GM18505 (cell line): ENCODE data around the gene RAB27A.
"Not testable (repeated sequence)": the region's sequence is repeated elsewhere in the genome, so short reads cannot be mapped to it uniquely, and the experiment has no call there.

Experiments
- ATAC-seq: cut with Tn5 transposase; IDR thresholded peaks from one replicate; pipeline ENCODE4 v1.9.1; 2021; ENCODE audit not compliant: unreplicated experiment
- POLR2A ChIP-seq: IDR thresholded peaks from 4 replicates; pipeline ENCODE4 v1.6.1; 2011; ENCODE audit warnings: borderline replicate concordance; ENCODE audit not compliant: insufficient read depth, insufficient read length; ENCODE audit errors: extremely low read depth

RAB27A gene

GRCh38 chr15:55289011-55289745, 435 bp downstream of the RAB27A start:
- ATAC-seq, result peak; percentile 44

GRCh38 chr15:55288006-55288717, 1.5 kb downstream of the RAB27A start:
- no peak for TF ChIP-seq POLR2A
- no peak for ATAC-seq

More at GRCh38 chr15:55289011-55289745, 435 bp downstream of the RAB27A start:
- TF ChIP-seq POLR2A, result no peak

GRCh38 chr15:55286442-55287189, 3.0 kb downstream of the RAB27A start:
- ATAC-seq, result not testable (repeated sequence)

- TF ChIP-seq POLR2A, result no peak
- no peak for ATAC-seq
These were observed 5.2 kb downstream of the RAB27A start for GRCh38 chr15:55284426-55284825.

GRCh38 chr15:55283379-55284147, 6.0 kb downstream of the RAB27A start:
- TF ChIP-seq POLR2A, result no peak
- ATAC-seq, result no peak

- ATAC-seq, result no peak
- no peak for TF ChIP-seq POLR2A
These were observed 7.3 kb downstream of the RAB27A start for GRCh38 chr15:55282284-55282833.

DNA sequence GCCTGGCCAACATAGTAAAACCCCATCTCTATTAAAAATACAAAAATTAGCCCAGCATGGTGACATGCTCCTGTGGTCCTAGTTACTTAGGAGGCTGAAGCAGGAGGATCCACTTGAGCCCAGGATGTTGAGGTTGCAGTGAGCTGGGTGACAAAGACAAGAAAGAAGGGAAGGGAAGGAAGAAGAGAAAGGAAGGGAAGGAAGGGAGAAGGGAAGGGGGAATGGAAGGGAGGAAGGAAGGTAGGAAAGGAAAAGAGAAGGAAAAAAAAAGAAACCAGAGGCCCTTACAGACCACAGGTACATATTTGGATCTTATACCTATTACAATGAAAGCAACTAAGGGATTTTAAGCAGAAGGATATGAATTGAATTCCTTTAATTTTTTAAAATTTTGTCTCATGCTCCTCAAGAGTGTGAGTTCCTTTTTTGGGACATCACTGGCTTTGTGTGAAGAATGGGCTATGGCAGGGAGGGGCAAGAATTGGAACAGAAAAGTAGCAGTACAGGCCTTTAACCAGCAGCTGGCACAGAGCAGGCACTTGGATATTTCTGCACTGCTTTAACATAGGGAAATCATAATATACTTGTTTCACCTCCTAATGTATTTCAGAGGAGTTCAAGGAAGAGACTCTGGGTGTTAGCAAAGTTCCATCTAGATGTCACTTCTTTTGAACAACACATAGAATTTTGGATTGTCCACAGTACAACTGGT, 7.9 kb downstream of the RAB27A start:
- TF ChIP-seq POLR2A, result no peak
- ATAC-seq, result no peak

DNA sequence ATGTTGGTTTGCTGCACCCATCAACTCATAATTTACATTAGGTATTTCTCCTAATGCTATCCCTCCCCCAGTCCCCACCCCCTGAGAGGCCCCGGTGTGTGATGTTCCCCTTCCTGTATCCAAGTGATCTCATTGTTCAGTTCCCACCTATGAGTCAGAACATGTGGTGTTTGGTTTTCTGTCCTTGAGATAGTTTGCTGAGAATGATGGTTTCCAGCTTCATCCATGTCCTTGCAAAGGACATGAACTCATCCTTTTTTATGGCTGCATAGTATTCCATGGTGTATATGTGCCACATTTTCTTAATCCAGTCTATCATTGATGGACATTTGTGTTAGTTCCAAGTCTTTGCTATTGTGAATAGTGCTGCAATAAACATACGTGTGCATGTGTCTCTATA, 9.0 kb downstream of the RAB27A start:
- not testable (repeated sequence) for ATAC-seq

GRCh38 chr15:55279746-55280351, 9.8 kb downstream of the RAB27A start:
- peak; percentile 83 for ATAC-seq
- no peak for TF ChIP-seq POLR2A

GRCh38 chr15:55279100-55279745, 10.4 kb downstream of the RAB27A start:
- ATAC-seq, result no peak
- no peak for TF ChIP-seq POLR2A

GRCh38 chr15:55277715-55278114, 11.9 kb downstream of the RAB27A start:
- ATAC-seq, result no peak
- no peak for TF ChIP-seq POLR2A
